Omental fat pad (tissue), 4 donors: Measurements from ENCODE around the gene DEDD. TPM values are rescaled to one million over a fixed set of nuclear protein-coding genes. Genes with fewer than 3 reads are reported as not detected.

Source experiments
- ATAC-seq: fragments of 150-250 bp; one replicate; pipeline ENCODE4 v1.9.1; 2016; ENCODE audit warnings: mild to moderate bottlenecking, moderate library complexity; ENCODE audit not compliant: low FRiP score
- DNase-seq: peaks from one replicate; pipeline ENCODE4 v3.0.0-alpha.2; 2019; ENCODE audit warnings: low spot score
- small RNA-seq: library from RNA; depleted of rRNA; stranded (forward); fragments of <200 nt; gene quantifications from one replicate; pipeline ENCODE3, GENCODE V24; 2016
- total RNA-seq, 4 donors: library from RNA; depleted of rRNA; stranded (reverse); fragments of >200 nt; gene quantifications; one replicate each; pipeline ENCODE4 v1.1.0, GENCODE V29; 2016
- TF ChIP-seq, protein P1 (sequence below), 3 donors: fragments of 450-650 bp; IDR thresholded peaks; one replicate each; pipeline ENCODE4 v1.5.1; 2016 to 2017; ENCODE audit warnings: antibody characterized with exemption in 3 of 3, mild to moderate bottlenecking in 3 of 3, moderate library complexity in 2 of 3

The DEDD gene
- total RNA-seq, 4 donors from 2014 or later, result 32.0 to 54.8 (median 43.1) TPM

DNA sequence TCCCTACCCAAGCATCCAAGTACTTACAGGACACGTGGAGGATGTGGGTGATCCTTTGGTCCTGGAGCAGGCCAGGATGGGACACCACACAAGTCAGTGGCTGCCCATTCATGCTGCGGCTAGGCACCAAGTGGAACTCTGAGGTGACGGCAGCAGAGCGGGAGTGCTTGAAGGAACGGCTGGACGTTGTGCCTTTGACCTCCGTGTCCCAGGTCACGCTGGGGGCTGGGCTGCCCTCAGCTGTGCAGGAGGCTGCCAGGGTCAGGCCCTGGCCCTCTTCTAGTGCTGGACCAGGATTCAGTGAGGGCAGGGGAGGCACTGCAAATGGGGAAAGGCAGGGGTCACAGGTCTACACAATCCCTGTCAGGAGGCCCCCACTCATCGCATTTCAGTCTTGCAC, 55.0 kb downstream of the DEDD start:
- no peak for DNase-seq
- ATAC-seq, result no peak
- TF ChIP-seq, protein P1, sequence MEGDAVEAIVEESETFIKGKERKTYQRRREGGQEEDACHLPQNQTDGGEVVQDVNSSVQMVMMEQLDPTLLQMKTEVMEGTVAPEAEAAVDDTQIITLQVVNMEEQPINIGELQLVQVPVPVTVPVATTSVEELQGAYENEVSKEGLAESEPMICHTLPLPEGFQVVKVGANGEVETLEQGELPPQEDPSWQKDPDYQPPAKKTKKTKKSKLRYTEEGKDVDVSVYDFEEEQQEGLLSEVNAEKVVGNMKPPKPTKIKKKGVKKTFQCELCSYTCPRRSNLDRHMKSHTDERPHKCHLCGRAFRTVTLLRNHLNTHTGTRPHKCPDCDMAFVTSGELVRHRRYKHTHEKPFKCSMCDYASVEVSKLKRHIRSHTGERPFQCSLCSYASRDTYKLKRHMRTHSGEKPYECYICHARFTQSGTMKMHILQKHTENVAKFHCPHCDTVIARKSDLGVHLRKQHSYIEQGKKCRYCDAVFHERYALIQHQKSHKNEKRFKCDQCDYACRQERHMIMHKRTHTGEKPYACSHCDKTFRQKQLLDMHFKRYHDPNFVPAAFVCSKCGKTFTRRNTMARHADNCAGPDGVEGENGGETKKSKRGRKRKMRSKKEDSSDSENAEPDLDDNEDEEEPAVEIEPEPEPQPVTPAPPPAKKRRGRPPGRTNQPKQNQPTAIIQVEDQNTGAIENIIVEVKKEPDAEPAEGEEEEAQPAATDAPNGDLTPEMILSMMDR (IDR thresholded peaks at IDR 0.05), result no peak

DNA sequence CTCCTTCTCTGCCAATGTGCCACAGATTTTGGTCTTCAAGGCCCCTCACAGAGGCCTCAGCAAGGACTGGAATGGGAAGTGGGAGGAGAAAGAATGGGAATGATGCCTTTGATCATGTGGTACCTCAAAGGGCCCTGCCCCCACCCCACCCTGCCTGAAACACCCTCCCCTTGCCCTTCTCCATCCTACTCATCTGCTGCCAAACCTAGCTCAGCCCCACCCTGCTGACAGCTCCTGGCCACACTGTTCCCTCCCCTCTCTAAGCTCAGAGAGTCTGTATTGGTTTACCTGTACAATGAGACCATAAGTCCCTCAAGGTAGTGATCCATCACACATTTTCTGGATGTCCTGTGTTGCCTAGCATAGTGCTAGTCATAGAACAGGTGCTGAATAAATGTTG, 56.1 kb downstream of the DEDD start:
- DNase-seq (no peak), ATAC-seq (no peak)
- TF ChIP-seq, protein P1 (IDR thresholded peaks at IDR 0.05), result no peak

DNA sequence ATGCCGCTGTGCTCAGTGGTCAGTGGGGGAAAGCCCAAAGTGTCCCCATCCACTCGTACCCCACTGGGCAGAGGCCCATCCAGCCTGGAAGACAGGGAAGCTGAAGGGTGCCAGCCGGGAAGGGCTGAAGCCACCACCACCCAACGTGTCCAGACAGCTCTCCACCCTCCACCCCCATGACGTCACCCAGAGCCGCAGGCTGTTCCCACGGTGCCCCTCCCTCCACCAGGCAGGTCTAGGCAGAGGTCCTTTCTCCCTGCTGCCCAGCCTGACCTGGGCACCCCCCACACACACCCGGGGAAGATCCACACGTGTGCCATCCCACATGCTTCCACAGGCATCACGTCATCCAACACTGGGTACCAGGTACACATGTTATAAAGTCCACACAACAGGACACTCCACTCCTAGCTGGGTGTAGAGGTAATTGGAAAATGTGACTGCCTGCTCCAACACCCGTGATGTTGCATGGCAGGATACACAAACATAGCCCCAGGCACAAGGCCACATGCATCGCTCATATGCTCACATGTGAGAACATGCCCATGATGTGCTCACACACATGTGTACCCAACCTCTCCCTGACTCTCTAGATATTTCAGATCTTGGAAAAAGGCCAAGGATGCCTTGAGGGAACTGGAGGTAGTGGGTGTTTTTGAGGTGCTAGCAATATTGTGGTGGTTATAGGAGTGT, 57.6 kb downstream of the DEDD start:
- TF ChIP-seq, protein P1 (IDR thresholded peaks at IDR 0.05), result no peak
- ATAC-seq (no peak), DNase-seq (no peak)

DNA sequence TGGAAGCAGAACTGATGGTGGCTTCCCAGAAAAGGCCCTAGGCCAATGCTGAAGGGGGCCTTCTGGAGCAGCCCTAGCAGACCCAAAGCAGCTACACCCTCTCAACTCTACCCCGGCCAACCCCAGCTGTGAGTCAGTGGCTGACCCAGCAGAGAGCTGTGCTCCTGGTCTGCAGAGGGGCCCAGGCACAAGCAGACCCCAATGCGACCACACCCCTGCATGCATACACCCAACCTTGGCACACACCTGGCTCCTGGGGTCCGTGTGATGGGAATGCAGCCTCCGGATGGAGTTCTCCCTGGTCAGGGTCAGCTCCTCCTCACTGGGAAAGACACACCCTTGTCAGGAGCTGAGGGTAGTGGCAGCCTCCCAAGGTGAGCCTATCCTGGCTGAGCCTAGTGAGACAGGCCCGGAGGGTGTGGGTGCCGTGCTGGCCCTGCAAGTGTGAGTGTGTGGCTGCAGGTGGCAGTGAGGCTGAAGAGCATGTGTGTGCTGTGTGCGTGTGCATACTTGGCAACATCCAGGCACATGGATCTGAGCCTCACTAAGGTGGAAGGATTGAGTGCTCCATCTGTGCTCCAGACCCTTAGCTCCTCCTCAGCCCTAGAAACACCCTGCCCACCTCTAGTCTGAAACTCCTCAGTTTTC, 58.9 kb downstream of the DEDD start:
- TF ChIP-seq, protein P1 (IDR thresholded peaks at IDR 0.05), result no peak
- DNase-seq (no peak), ATAC-seq (no peak)

DNA sequence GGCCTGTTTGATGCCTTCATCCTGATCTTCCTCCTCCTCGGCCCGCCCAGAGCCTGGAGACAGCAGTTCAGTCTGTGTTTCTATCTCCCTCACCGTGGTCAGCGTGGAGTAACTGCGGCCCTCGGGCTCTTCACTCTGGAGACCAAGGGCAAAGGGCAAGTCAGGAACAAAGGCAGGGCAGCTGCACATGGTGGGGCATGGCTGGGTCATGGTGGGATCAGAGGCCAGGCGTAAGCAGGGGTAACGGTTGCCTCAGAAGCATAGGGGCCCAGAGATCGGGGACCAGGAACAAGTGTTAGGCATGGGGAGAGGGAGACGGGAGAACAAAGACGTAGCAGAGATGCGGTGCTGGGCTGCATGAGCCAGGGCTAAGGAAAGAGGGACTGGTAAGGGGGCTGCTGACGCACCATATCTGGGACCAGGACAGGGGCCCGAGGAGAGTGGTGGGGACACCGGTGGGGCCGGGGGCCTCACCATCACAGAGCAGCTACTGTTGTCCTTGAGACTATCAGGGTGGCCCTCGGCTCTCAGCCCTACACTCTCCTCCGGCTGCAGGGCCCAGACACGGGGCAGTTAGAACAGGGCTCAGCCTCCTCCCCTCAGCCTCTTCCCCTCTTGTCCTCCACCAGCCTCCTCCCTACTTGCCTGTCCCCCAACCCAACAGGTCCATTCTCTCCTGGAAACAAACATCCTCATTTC, 59.6 kb downstream of the DEDD start:
- ATAC-seq, result no peak
- DNase-seq, result no peak
- TF ChIP-seq, protein P1 (IDR thresholded peaks at IDR 0.05), result no peak

DNA sequence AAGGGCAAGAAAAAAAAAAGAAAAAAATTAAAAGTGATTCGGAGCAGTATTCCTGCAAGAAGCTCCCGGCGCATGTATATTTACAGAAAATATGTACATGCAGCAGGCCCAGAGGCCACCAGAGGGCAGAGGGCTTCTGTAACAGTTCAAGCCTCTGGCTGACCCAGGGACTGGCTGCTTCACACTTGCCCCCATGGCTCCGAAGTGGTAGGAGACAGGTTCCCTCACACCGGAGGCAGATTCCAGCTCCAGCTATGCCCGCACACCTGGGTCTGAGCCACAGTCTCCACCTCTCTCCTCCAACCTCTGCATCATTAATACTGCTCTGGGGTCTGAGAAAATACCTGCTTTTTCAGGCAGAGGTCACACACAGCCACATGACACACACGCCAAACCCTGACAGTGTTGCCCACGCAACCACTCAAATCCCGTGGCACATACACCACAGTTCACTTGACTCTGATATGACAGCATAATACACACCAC, 60.5 kb downstream of the DEDD start:
- ATAC-seq, result no peak
- TF ChIP-seq, protein P1 (IDR thresholded peaks at IDR 0.05), result no peak
- DNase-seq, result no peak

Small RNA genes lying within 50 kb of the gene (small RNA-seq; reads per million reads assigned to genes)
- gene RF01225, result not detected

Other genes with a start within 250 kb of the DEDD start
- gene ITLN1, start 247.5 kb downstream of the DEDD start, total RNA-seq, result 1,000 to 10,000 TPM in 3 of 4 donors, 100 to 1,000 TPM in 1; 105 to 7,953 (median 2,405) TPM
- gene ITLN2, start 177.9 kb downstream of the DEDD start, total RNA-seq, result 10 to 100 TPM in 2 of 4 donors, 1 to 10 TPM in 1, not detected in 1; 6.4 to 58.9 (median 30.3) TPM
- 10 to 100 TPM; 31.7 to 52.8 (median 44.4) TPM for gene F11R, start 111.5 kb downstream of the DEDD start, total RNA-seq
- 10 to 100 TPM; 26.0 to 43.1 (median 30.5) TPM for gene TSTD1, start 93.7 kb downstream of the DEDD start, total RNA-seq
- 10 to 100 TPM; 44.8 to 87.5 (median 61.4) TPM for gene USF1, start 86.7 kb downstream of the DEDD start, total RNA-seq
- gene ARHGAP30, start 62.8 kb downstream of the DEDD start, total RNA-seq, result 10 to 100 TPM in 3 of 4 donors, 1 to 10 TPM in 1; 9.8 to 32.3 (median 24.7) TPM
- under 1 TPM in 1 of 4 donors, not detected in 3; 0.72 TPM for gene NECTIN4, start 43.1 kb downstream of the DEDD start, total RNA-seq
- 1 to 10 TPM in 2 of 4 donors, under 1 TPM in 1, not detected in 1; 0.60 to 2.2 (median 1.5) TPM for gene KLHDC9, start 34.3 kb downstream of the DEDD start, total RNA-seq
- gene PFDN2, start 14.6 kb downstream of the DEDD start, total RNA-seq, result 10 to 100 TPM; 30.6 to 90.1 (median 50.0) TPM
- gene NIT1, start 14.6 kb downstream of the DEDD start, total RNA-seq, result 100 to 1,000 TPM in 1 of 4 donors, 10 to 100 TPM in 3; 28.1 to 122 (median 33.4) TPM
- 10 to 100 TPM; 73.6 to 96.7 (median 78.4) TPM for gene UFC1, start 21.3 kb upstream of the DEDD start, total RNA-seq
- 10 to 100 TPM in 3 of 4 donors, 1 to 10 TPM in 1; 7.8 to 19.5 (median 12.7) TPM for gene USP21, start 26.8 kb upstream of the DEDD start, total RNA-seq
- 10 to 100 TPM; 12.5 to 28.4 (median 13.8) TPM for gene PPOX, start 33.8 kb upstream of the DEDD start, total RNA-seq
- gene B4GALT3, start 44.8 kb upstream of the DEDD start, total RNA-seq, result 10 to 100 TPM; 20.6 to 50.7 (median 37.1) TPM
- 100 to 1,000 TPM in 2 of 4 donors, 10 to 100 TPM in 2; 38.5 to 238 (median 121) TPM for gene ADAMTS4, start 66.4 kb upstream of the DEDD start, total RNA-seq
- 100 to 1,000 TPM in 3 of 4 donors, 10 to 100 TPM in 1; 89.4 to 136 (median 122) TPM for gene NDUFS2, start 69.7 kb upstream of the DEDD start, total RNA-seq
- 100 to 1,000 TPM in 3 of 4 donors, 10 to 100 TPM in 1; 96.3 to 346 (median 179) TPM for gene FCER1G, start 82.6 kb upstream of the DEDD start, total RNA-seq
- gene APOA2, start 91.0 kb upstream of the DEDD start, total RNA-seq, result not detected
- 10 to 100 TPM in 3 of 4 donors, 1 to 10 TPM in 1; 9.6 to 15.4 (median 13.4) TPM for gene TOMM40L, start 93.4 kb upstream of the DEDD start, total RNA-seq
- not detected for gene NR1I3, start 105.5 kb upstream of the DEDD start, total RNA-seq
- gene PCP4L1, start 126.1 kb upstream of the DEDD start, total RNA-seq, result under 1 TPM in 2 of 4 donors, not detected in 2; 0.56 to 0.63 TPM
- 1 to 10 TPM; 1.8 to 9.0 (median 4.2) TPM for gene MPZ, start 177.3 kb upstream of the DEDD start, total RNA-seq
- gene SDHC, start 181.7 kb upstream of the DEDD start, total RNA-seq, result 10 to 100 TPM; 22.9 to 66.3 (median 49.3) TPM
- not detected for gene CFAP126, start 235.2 kb upstream of the DEDD start, total RNA-seq